SU-DHL-6 (cell line): ENCODE measurements around the gene EXT2.

ENCODE experiments used
- H2AFZ ChIP-seq: fragments of 200-600 bp; sonication (generic); 2 replicates; pipeline ENCODE4 v1.6.1; 2014; ENCODE audit warnings: low read depth, mild to moderate bottlenecking, moderate library complexity, mixed read lengths, antibody characterized with exemption, low read length; ENCODE audit not compliant: severe bottlenecking
- H3F3A ChIP-seq: fragments of 200-600 bp; shearing (Covaris generic); 2 replicates; pipeline ENCODE4 v1.6.0; 2016; ENCODE audit warnings: antibody characterized with exemption, mild to moderate bottlenecking; ENCODE audit not compliant: insufficient read depth
- H3K27ac ChIP-seq: fragments of 200-600 bp; sonication (generic); 2 replicates; pipeline ENCODE4 v1.5.1; 2016; ENCODE audit warnings: low read depth, mild to moderate bottlenecking, low read length, moderate library complexity, mixed read lengths
- H3K27me3 ChIP-seq: fragments of 200-600 bp; sonication (generic), shearing (Covaris generic); 2 replicates; pipeline ENCODE4 v1.6.0; 2014; ENCODE audit warnings: mild to moderate bottlenecking, low read length
- H3K36me3 ChIP-seq: fragments of 200-600 bp; sonication (generic); 2 replicates; pipeline ENCODE4 v1.6.1; 2014; ENCODE audit warnings: mild to moderate bottlenecking, low read length, mixed read lengths
- H3K4me2 ChIP-seq: fragments of 300-600, 200-600 bp; shearing (Covaris generic), sonication (generic); 2 replicates; pipeline ENCODE4 v1.6.0; 2014; ENCODE audit warnings: low read length, low read depth, mild to moderate bottlenecking; ENCODE audit not compliant: poor library complexity, severe bottlenecking
- H3K4me3 ChIP-seq: fragments of 200-600 bp; sonication (generic); 2 replicates; pipeline ENCODE4 v1.5.1; 2014; ENCODE audit warnings: antibody characterized with exemption, low read length, mild to moderate bottlenecking, mixed read lengths; ENCODE audit not compliant: insufficient read depth, poor library complexity, severe bottlenecking
- H3K79me2 ChIP-seq: fragments of 200-600 bp; sonication (generic); 2 replicates; pipeline ENCODE4 v1.6.1; 2014; ENCODE audit warnings: mild to moderate bottlenecking, low read length, moderate library complexity; ENCODE audit not compliant: insufficient read depth
- H3K9ac ChIP-seq: fragments of 200-600 bp; sonication (generic); 2 replicates; pipeline ENCODE4 v1.7.0; 2014; ENCODE audit warnings: mild to moderate bottlenecking, low read length
- H3K9me2 ChIP-seq: fragments of 200-600 bp; sonication (generic); replicated peaks from 2 replicates; pipeline ENCODE4 v1.6.1; 2014; ENCODE audit warnings: low read length; ENCODE audit not compliant: insufficient read depth
- H3K9me3 ChIP-seq: fragments of 200-600 bp; sonication (generic); 2 replicates; pipeline ENCODE4 v1.6.1; 2014; ENCODE audit warnings: low read length, mixed read lengths; ENCODE audit not compliant: insufficient read depth
- H4K20me1 ChIP-seq: fragments of 200-600 bp; sonication (generic); 2 replicates; pipeline ENCODE4 v1.6.1; 2014; ENCODE audit warnings: low read depth, mild to moderate bottlenecking, antibody characterized with exemption, low read length, moderate library complexity, mixed read lengths
- EZH2phosphoT487 ChIP-seq: fragments of 200-600 bp; sonication (generic), shearing (Covaris generic); conservative IDR thresholded peaks from 2 replicates; pipeline ENCODE4 v1.6.1; 2018; ENCODE audit warnings: mild to moderate bottlenecking, antibody characterized with exemption, low read length, moderate library complexity, mixed read lengths
- TF ChIP-seq, protein P1 (sequence below): fragments of 200-600 bp; sonication (generic); IDR thresholded peaks from one replicate; pipeline ENCODE4 v1.5.1; 2017; ENCODE audit warnings: antibody characterized with exemption, mild to moderate bottlenecking, low read length, moderate library complexity; ENCODE audit not compliant: insufficient read depth, poor library complexity, severe bottlenecking

Gene EXT2

DNA sequence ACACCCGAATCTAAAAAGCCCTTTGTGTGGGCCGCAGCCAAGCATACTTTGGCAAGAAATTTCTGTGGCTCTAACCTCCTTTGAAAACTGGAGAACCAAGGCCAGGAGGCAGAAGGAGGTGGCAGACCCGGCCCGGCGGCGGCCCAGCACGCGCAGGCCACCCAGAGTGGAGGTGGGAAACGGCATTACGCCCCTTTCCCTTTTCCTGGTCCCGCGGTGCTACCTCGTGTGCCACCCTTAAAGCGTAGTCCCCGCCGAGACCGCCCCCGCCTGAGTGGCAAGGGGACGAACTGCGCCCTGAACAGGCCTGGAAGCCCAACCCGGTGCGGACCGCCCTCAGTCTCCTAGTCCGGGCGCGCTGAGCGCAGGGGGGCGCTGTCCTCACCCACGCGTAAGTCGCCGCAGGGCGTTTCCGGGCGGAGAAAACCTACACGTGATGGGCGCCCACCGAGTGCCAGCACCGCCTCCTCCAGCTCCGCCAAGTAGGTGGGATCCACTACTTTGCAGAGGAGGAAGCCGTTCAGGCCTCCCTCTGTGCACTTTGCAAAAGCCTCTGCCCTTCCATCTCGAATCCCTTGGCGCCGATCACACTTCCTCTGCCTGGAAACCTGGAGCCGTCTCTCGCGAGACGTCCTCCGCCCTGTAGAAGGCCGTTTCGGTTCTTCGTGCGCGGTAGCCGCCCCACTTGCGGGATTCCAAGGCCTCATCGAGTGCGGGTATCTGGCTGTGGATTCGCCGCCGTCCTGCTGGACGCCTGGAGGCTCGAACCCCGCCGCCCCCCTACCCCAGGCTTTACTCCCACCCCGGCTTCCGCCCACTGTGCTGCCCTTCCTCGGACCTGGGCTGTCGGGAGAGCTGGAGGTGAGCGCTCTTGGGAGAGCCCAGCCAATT lies 29.4 kb upstream of the EXT2 start, which contains the start of gene ACCS:
TSS of gene ACCS (plus strand) at position 430 of the 891 bp plus-strand sequence. CDS start 1,358 bp downstream, outside the sequence.
- peak within 1 kb of the TSS; percentile 52 for H3K9ac ChIP-seq
- no peaks in the 10 kb centered on the region for H3K79me2 ChIP-seq
- peak within 1 kb of the TSS; percentile 89 for H2AFZ ChIP-seq
- peak within 1 kb of the TSS; percentile 58 for H3K4me2 ChIP-seq
- no peaks in the 10 kb centered on the region for H3F3A ChIP-seq
- no peaks in the 10 kb centered on the region for H3K9me2 ChIP-seq
- peak within 1 kb of the TSS; percentile 53 for H3K4me3 ChIP-seq
- H3K27me3 ChIP-seq, result no peaks in the 10 kb centered on the region
- TF ChIP-seq EZH2phosphoT487, result no peak
- TF ChIP-seq, protein P1, sequence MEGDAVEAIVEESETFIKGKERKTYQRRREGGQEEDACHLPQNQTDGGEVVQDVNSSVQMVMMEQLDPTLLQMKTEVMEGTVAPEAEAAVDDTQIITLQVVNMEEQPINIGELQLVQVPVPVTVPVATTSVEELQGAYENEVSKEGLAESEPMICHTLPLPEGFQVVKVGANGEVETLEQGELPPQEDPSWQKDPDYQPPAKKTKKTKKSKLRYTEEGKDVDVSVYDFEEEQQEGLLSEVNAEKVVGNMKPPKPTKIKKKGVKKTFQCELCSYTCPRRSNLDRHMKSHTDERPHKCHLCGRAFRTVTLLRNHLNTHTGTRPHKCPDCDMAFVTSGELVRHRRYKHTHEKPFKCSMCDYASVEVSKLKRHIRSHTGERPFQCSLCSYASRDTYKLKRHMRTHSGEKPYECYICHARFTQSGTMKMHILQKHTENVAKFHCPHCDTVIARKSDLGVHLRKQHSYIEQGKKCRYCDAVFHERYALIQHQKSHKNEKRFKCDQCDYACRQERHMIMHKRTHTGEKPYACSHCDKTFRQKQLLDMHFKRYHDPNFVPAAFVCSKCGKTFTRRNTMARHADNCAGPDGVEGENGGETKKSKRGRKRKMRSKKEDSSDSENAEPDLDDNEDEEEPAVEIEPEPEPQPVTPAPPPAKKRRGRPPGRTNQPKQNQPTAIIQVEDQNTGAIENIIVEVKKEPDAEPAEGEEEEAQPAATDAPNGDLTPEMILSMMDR, result no peak
- H4K20me1 ChIP-seq, result no peaks in the 10 kb centered on the region
- no peaks in the 10 kb centered on the region for H3K9me3 ChIP-seq
- H3K36me3 ChIP-seq, result no peaks in the 10 kb centered on the region
- H3K27ac ChIP-seq, result no peak within 1 kb of the TSS

DNA sequence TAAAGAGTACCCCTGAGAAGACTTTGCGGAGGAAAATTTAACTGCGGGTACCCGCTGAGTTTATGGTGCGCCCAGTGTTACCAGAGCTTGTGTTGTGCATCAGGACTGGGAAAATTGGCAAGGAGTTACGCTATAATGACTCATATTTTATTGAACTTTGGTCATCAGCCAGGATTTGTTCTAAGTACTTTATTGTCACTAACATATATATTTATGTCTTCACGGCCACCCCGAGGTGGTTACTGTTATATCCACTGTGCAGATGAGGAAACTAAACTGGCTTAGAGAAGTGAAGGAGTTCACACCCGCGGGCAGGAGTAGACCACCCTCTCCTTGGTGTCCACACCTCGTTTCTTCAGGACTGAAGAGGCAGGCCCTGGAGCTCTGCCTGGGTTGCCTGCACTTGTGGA lies 28.7 kb upstream of the EXT2 start:
- Histone ChIP-seq H3F3A (no peaks in the 10 kb centered on the region), H3K9me3 (no peaks in the 10 kb centered on the region), H3K79me2 (no peaks in the 10 kb centered on the region), H3K4me3 (peak overlapping the region; percentile 53), H3K27me3 (no peaks in the 10 kb centered on the region), H3K9ac (peak overlapping the region; percentile 52), H3K4me2 (peak overlapping the region; percentile 58), H3K27ac (no peak overlapping the region), H3K9me2 (no peaks in the 10 kb centered on the region), H4K20me1 (no peaks in the 10 kb centered on the region), H2AFZ (peak overlapping the region; percentile 89), H3K36me3 (no peaks in the 10 kb centered on the region)
- TF ChIP-seq, protein P1, result no peak
- TF ChIP-seq EZH2phosphoT487, result no peak

DNA sequence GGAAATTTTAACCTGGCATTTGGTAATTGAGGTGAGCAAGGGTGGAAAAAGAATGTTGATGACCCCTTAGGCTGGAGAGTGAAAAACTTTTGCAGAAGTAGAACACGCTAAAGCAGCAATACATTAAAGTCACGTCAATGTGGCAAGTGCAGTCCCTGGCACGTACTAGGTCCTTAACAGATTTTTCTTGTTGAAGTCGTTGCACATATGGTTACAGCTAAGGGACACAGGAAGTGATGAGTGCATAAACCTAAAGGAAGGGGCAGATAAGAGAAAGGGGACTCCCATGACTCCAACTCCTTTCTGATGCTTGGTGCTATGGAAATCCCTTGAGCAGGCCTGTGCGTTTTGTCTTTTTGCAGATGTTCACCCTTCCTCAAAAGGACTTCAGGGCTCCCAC lies 28.2 kb upstream of the EXT2 start:
- H4K20me1 ChIP-seq, result no peaks in the 10 kb centered on the region
- no peak overlapping the region for H3K27ac ChIP-seq
- no peak overlapping the region for H3K4me3 ChIP-seq
- no peaks in the 10 kb centered on the region for H3F3A ChIP-seq
- no peak overlapping the region for H3K4me2 ChIP-seq
- H3K9ac ChIP-seq, result no peak overlapping the region
- H3K9me3 ChIP-seq, result no peaks in the 10 kb centered on the region
- H2AFZ ChIP-seq, result no peak overlapping the region
- no peaks in the 10 kb centered on the region for H3K9me2 ChIP-seq
- H3K79me2 ChIP-seq, result no peaks in the 10 kb centered on the region
- no peaks in the 10 kb centered on the region for H3K36me3 ChIP-seq
- TF ChIP-seq, protein P1, result no peak
- TF ChIP-seq EZH2phosphoT487, result no peak
- no peaks in the 10 kb centered on the region for H3K27me3 ChIP-seq
